ENCODE results near the gene WNT2B.
"Not testable (repeated sequence)": the region's sequence is repeated elsewhere in the genome, so short reads cannot be mapped to it uniquely, and the experiment has no call there.

WNT2B gene

DNA sequence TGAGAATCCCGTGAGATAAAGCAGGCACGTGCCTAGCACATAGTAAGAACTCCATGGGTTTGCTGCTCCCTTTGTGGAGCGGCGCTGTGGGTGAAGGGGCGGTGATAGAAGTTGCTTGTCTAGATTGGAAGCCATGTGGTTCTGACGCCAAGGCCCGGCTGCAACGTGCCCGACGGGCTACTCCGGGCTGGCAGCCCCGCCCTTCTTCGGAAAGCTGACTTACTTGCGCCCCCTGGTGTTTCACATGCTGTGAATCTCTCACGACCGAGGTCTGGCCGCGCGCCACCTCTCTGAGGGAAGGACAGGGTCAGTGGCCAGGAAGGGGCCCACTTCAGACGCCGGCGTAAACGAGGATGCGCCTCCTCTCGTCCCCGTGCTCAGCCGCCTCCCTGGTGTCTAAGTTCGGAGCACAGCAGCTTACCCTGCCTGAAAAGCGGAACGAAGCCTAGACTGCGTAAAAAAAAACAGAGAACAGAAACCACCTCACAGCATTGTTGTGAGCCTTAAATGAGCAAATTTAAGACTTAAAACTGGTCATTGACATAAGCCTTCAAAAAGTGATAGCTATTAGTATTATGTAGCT, 42.6 kb upstream of the WNT2B start:
- DNase-seq (ENCODE audit: low read depth) = peak; percentile 85
- H3K4me3 ChIP-seq (ENCODE audit: low read depth, low read length) = 0 out of 2 replicates have a peak overlapping the region, but pooled peaks have one; percentile 16
- TF ChIP-seq, protein P1, sequence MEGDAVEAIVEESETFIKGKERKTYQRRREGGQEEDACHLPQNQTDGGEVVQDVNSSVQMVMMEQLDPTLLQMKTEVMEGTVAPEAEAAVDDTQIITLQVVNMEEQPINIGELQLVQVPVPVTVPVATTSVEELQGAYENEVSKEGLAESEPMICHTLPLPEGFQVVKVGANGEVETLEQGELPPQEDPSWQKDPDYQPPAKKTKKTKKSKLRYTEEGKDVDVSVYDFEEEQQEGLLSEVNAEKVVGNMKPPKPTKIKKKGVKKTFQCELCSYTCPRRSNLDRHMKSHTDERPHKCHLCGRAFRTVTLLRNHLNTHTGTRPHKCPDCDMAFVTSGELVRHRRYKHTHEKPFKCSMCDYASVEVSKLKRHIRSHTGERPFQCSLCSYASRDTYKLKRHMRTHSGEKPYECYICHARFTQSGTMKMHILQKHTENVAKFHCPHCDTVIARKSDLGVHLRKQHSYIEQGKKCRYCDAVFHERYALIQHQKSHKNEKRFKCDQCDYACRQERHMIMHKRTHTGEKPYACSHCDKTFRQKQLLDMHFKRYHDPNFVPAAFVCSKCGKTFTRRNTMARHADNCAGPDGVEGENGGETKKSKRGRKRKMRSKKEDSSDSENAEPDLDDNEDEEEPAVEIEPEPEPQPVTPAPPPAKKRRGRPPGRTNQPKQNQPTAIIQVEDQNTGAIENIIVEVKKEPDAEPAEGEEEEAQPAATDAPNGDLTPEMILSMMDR (IDR thresholded peaks at IDR 0.05; ENCODE audit: control insufficient read depth, extremely low read depth, insufficient read depth) = peak; percentile 91

DNA sequence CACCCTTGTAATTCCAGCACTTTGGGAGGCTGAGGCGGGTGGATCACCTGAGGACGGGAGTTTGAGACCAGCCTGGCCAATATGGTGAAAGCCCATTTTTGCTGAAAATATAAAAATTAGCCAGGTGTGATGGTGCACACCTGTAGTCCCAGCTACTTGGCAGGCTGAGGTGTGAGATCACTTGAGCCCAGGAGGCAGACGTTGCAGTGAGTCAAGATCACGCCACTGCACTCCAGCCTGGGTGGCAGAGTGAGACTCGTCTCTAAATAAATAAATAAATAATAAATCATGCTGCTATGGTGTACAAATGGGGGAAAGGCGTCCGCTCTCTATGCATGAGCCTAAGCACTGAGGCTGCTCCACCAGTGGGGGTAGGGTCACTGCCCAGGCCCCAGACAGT, 38.4 kb upstream of the WNT2B start:
- not testable (repeated sequence) for DNase-seq (ENCODE audit: low read depth); H3K4me3 ChIP-seq (ENCODE audit: low read depth, low read length)

DNA sequence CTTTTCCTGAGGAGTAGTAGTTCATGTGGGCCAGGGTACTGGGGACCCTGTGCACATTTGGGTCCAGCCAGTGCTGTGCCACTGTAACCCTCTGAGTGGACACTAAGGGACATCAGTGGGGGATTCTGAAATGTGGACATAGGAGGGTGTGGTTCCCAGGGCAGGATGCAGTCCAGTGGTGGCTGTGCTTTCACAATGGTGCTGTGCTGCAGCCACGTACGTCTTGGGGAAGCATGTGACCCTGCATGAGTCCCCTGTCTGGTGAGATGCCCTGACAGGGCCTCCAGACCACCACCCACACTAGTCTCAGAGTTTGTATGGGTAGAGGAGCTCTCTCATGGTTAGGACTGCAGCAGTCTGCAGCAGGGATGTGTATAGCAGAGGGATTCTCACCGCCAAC, 37.8 kb upstream of the WNT2B start:
- DNase-seq (ENCODE audit: low read depth) = no peak
- no peak overlapping the region for H3K4me3 ChIP-seq (ENCODE audit: low read depth, low read length)
- TF ChIP-seq, protein P1 (IDR thresholded peaks at IDR 0.05; ENCODE audit: control insufficient read depth, extremely low read depth, insufficient read depth) = no peak

DNA sequence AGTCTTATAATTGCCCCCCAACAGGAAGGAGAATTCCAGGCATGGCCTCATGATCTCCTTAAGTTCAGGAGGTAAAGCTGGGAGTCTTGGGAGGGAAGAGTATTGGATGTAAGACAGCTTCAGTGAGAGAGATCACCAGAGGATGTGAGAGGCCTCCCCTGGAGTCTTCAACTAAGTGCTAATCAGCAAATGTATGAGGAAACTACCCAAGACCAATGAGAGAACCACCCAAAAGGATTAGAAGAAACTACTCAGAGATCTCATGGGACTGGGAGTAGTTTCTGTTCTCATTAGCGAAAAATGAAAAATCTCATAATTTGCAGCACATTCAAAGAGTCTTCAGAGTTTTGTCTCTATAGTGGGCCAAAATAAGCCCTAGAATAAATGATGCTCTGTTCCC, 36.6 kb upstream of the WNT2B start:
- DNase-seq (ENCODE audit: low read depth) = no peak
- no peak overlapping the region for H3K4me3 ChIP-seq (ENCODE audit: low read depth, low read length)
- TF ChIP-seq, protein P1 (IDR thresholded peaks at IDR 0.05; ENCODE audit: control insufficient read depth, extremely low read depth, insufficient read depth) = no peak

DNA sequence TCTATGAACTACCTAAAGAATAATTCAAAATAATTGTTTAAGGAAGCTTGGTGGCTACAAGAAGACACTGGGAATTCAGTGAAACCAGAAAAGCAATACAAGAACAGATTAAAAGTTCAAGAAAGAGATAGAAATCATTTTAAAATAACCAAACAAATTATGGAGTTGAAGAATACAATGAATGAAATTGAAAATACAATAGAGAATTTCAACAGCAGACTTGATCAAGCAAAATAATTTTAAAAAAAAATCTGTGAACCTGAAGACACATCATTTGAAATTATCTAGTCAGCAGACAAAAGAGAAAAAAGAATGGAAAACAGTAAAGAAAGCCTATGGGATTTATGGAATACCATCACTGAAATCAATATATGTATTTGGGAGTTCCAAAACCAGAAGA, 31.2 kb upstream of the WNT2B start:
- TF ChIP-seq, protein P1 (IDR thresholded peaks at IDR 0.05; ENCODE audit: control insufficient read depth, extremely low read depth, insufficient read depth) = no peak
- no peak overlapping the region for H3K4me3 ChIP-seq (ENCODE audit: low read depth, low read length)
- no peak for DNase-seq (ENCODE audit: low read depth)

DNA sequence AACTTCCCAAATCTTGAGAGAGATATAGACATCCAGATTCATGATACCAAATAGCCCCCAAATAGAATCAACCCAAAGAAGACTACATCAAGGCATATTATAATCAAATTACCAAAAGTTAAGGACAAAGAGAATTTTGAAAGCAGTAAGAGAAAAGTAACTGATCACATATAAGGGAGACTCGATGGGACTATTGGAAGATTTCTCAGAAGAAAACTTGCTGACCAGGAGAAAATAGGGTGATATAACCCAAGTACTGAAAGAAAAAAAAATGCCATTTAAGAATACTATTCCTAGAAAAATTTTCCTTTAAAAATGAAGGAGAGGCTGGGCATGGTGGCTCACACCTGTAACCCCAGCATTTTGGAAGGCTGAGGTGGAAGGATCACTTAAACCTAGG, 30.5 kb upstream of the WNT2B start:
- no peak for DNase-seq (ENCODE audit: low read depth)
- TF ChIP-seq, protein P1 (IDR thresholded peaks at IDR 0.05; ENCODE audit: control insufficient read depth, extremely low read depth, insufficient read depth) = no peak
- H3K4me3 ChIP-seq (ENCODE audit: low read depth, low read length) = no peak overlapping the region

DNA sequence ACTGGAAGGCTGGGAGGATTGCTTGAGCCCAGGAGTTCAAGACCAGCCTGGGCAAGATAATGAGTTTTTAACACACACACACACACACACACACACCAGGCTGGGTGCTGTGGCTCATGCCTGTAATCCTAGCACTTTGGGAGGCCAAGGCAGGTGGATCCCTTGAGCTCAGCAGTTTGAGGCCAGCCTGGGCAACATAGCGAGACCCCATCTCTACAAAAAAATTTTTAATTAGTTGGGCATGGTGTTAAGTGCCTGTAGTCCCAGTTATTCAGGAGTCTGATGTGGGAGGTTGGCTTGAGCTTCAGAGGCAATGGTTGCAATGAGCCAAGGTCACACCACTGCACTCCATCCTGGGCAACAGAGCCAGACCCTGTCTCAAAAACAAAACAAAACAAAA, 22.7 kb upstream of the WNT2B start:
- DNase-seq (ENCODE audit: low read depth); H3K4me3 ChIP-seq (ENCODE audit: low read depth, low read length): not testable (repeated sequence)

DNA sequence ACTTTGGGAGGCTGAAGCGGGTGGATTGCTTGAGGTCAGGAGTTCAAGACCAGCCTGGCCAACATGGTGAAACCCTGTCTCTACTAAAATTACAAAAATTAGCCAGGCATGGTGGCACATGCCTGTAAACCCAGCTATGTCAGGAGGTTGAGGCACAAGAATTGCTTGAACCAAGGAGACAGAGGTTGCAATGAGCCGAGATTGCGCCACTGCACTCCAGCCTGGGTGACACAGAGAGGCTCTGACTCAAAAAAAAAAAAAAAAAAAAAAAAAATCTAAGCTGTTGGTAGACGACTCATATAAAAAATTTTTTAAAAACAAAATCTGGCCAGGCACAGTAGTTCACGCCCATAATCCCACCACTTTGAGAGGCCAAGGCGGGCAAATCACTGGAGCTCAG, 21.1 kb upstream of the WNT2B start:
- not testable (repeated sequence) for H3K4me3 ChIP-seq (ENCODE audit: low read depth, low read length); DNase-seq (ENCODE audit: low read depth)

DNA sequence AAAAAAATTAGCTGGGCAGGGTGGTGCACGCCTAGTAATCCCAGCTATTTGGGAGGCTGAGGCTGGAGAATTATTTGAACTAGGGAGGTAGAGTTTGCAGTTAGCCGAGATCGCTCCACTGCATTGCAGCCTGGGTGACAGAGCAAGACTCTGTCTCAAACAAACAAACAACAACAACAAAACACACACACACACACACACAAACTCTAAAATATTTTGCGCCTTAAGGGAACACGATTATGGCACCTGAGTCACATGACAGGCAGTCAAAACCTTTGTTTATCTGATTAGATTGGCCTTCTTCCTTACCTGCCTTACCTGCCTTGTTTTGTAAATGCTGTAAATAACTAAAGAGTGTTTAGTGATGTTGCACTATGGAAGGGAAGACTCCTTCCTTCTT, 20.6 kb upstream of the WNT2B start:
- H3K4me3 ChIP-seq (ENCODE audit: low read depth, low read length) = no peak overlapping the region
- DNase-seq (ENCODE audit: low read depth) = no peak
- TF ChIP-seq, protein P1 (IDR thresholded peaks at IDR 0.05; ENCODE audit: control insufficient read depth, extremely low read depth, insufficient read depth) = no peak
